H1 (cell line): ENCODE data around the gene HOXB9. TPM values are rescaled to one million over a fixed set of nuclear protein-coding genes. Genes with fewer than 3 reads are reported as not detected.

Experiments
- CTCF ChIA-PET: fragments of 300-600 bp; sonication (Branson Sonifier 250); formaldehyde crosslinking; loops from one replicate; lab custom pipeline; 2021; ENCODE audit not compliant: partially characterized antibody; lab: Charles Lee
- POLR2A ChIA-PET: fragments of 300-600 bp; sonication (Branson Sonifier 250); formaldehyde crosslinking; loops from one replicate; lab custom pipeline; 2021; ENCODE audit warnings: inconsistent platforms; ENCODE audit not compliant: partially characterized antibody; lab: Charles Lee
- DNase-seq, 2 experiments: peaks; one replicate each; pipeline versions ENCODE4 v3.0.0 to v3.0.0-alpha.2; 2010 to 2022; ENCODE audit warnings: low spot score in 2 of 2, low read depth in 1 of 2, mixed read lengths in 1 of 2
- FAIRE-seq: peaks from 2 replicates; lab custom pipeline; 2011; peaks lifted over from hg19 to GRCh38; lab: Jason Lieb, UNC
- H2AFZ ChIP-seq: 2 replicates; pipeline ENCODE4 v1.8.1; 2012; ENCODE audit warnings: low read length, inconsistent platforms
- H2AK5ac ChIP-seq: 2 replicates; pipeline ENCODE4 v1.6.1; 2013; ENCODE audit warnings: low read depth, low read length
- H2BK120ac ChIP-seq: replicated peaks from 2 replicates; pipeline ENCODE3; 2013; ENCODE audit warnings: low read depth, low read length, inconsistent platforms
- H2BK12ac ChIP-seq: 2 replicates; pipeline ENCODE4 v1.6.1; 2013; ENCODE audit warnings: low read depth, low read length
- H2BK15ac ChIP-seq: 2 replicates; pipeline ENCODE4 v1.6.1; 2013; ENCODE audit warnings: low read length
- H2BK20ac ChIP-seq: 2 replicates; pipeline ENCODE4 v1.6.1; 2013; ENCODE audit warnings: low read length
- H2BK5ac ChIP-seq: 2 replicates; pipeline ENCODE4 v1.6.1; 2013; ENCODE audit warnings: low read depth, low read length
- H3K14ac ChIP-seq: 2 replicates; pipeline ENCODE4 v1.6.1; 2013; ENCODE audit warnings: inconsistent platforms; ENCODE audit not compliant: insufficient read length
- H3K18ac ChIP-seq: 2 replicates; pipeline ENCODE4 v1.6.1; 2013; ENCODE audit warnings: low read length; ENCODE audit errors: extremely low read depth
- H3K23ac ChIP-seq: 2 replicates; pipeline ENCODE4 v1.6.1; 2013; ENCODE audit warnings: inconsistent platforms; ENCODE audit not compliant: insufficient read length
- H3K23me2 ChIP-seq: 2 replicates; pipeline ENCODE4 v1.6.1; 2013; ENCODE audit warnings: low read depth, low read length
- H3K27ac ChIP-seq: 2 replicates; pipeline ENCODE4 v1.6.1; 2011; ENCODE audit warnings: low read depth, low read length, inconsistent platforms
- H3K27me3 ChIP-seq, 4 experiments: replicated peaks in 1 of 4; 1 replicate in 1 of 4; 2 replicates in 3 of 4; pipeline versions ENCODE4 v1.6.1 to v1.8.1; 2011 to 2013; ENCODE audit warnings: low read length in 3 of 4, mild to moderate bottlenecking in 3 of 4, inconsistent platforms in 2 of 4, mixed read lengths in 2 of 4, moderate library complexity in 1 of 4; ENCODE audit not compliant: control insufficient read depth in 3 of 4, insufficient read depth in 3 of 4; ENCODE audit errors: extremely low read depth in 1 of 4
- H3K36me3 ChIP-seq, 4 experiments: 2 replicates each; pipeline versions ENCODE4 v1.6.1 to v1.8.1; 2011 to 2013; ENCODE audit warnings: mild to moderate bottlenecking in 4 of 4, low read length in 3 of 4, moderate library complexity in 2 of 4, control low read depth in 1 of 4, inconsistent platforms in 1 of 4; ENCODE audit not compliant: insufficient read depth in 4 of 4, control insufficient read depth in 2 of 4
- H3K4ac ChIP-seq: replicated peaks from 2 replicates; pipeline ENCODE3; 2013; ENCODE audit warnings: low read length, low read depth, mixed read lengths, inconsistent platforms; ENCODE audit not compliant: insufficient read length
- H3K4me1 ChIP-seq, 4 experiments: replicated peaks in 1 of 4; 1 replicate in 1 of 4; 2 replicates in 3 of 4; pipeline versions ENCODE4 v1.6.1 to v1.8.1; 2011 to 2013; ENCODE audit warnings: low read length in 3 of 4, inconsistent platforms in 2 of 4, mixed read lengths in 1 of 4; ENCODE audit not compliant: insufficient read depth in 4 of 4, control insufficient read depth in 3 of 4
- H3K4me2 ChIP-seq, 2 experiments: 2 replicates each; pipeline versions ENCODE4 v1.6.1 to v1.8.1; 2011 to 2013; ENCODE audit warnings: low read depth in 2 of 2, low read length in 2 of 2, control low read depth in 1 of 2, inconsistent platforms in 1 of 2, mild to moderate bottlenecking in 1 of 2; ENCODE audit not compliant: insufficient read depth in 1 of 2
- H3K4me3 ChIP-seq, 4 experiments: fragments of 200-600, 300-600 bp in 1 of 4; sonication (generic), shearing (Covaris generic), sonication (Bioruptor Twin) in 1 of 4; 2 replicates each; pipeline versions ENCODE4 v1.5.1 to v1.8.1; 2011 to 2016; ENCODE audit warnings: low read length in 4 of 4, low read depth in 3 of 4, control low read depth in 2 of 4, inconsistent platforms in 2 of 4, mild to moderate bottlenecking in 2 of 4, mixed read lengths in 1 of 4, moderate library complexity in 1 of 4; ENCODE audit not compliant: insufficient read depth in 2 of 4; ENCODE audit errors: extremely low read depth in 1 of 4
- H3K56ac ChIP-seq: replicated peaks from 2 replicates; pipeline ENCODE3; 2013; ENCODE audit warnings: low read depth, mild to moderate bottlenecking, mixed read lengths, low read length, inconsistent platforms; ENCODE audit not compliant: insufficient read length
- H3K79me1 ChIP-seq: 2 replicates; pipeline ENCODE4 v1.6.1; 2013; ENCODE audit warnings: low read depth, low read length, control low read depth
- H3K79me2 ChIP-seq, 2 experiments: 2 replicates each; pipeline versions ENCODE4 v1.6.1 to v1.8.1; 2012 to 2013; ENCODE audit warnings: low read length in 2 of 2, mild to moderate bottlenecking in 2 of 2, inconsistent platforms in 1 of 2; ENCODE audit not compliant: insufficient read depth in 2 of 2, control insufficient read depth in 1 of 2
- H3K9ac ChIP-seq, 4 experiments: replicated peaks in 1 of 4; 1 replicate in 1 of 4; 2 replicates in 3 of 4; pipeline versions ENCODE4 v1.6.1 to v1.8.1; 2011 to 2013; ENCODE audit warnings: low read depth in 3 of 4, low read length in 3 of 4, control low read depth in 2 of 4, mild to moderate bottlenecking in 2 of 4, moderate library complexity in 2 of 4, inconsistent platforms in 1 of 4; ENCODE audit errors: extremely low read depth in 1 of 4
- H3K9me3 ChIP-seq, 2 experiments: 2 replicates each; pipeline versions ENCODE4 v1.6.1 to v1.8.1; 2012 to 2013; ENCODE audit warnings: mild to moderate bottlenecking in 2 of 2, moderate library complexity in 2 of 2, control low read depth in 1 of 2, inconsistent platforms in 1 of 2, low read depth in 1 of 2, low read length in 1 of 2, mixed read lengths in 1 of 2; ENCODE audit not compliant: insufficient read depth in 2 of 2
- H4K20me1 ChIP-seq, 2 experiments: replicated peaks in 1 of 2; 2 replicates each; pipeline versions ENCODE3 to v1.8.1; 2011 to 2013; ENCODE audit warnings: inconsistent platforms in 2 of 2, low read length in 2 of 2, mild to moderate bottlenecking in 1 of 2; ENCODE audit not compliant: insufficient read depth in 2 of 2, control insufficient read depth in 1 of 2
- H4K5ac ChIP-seq: 2 replicates; pipeline ENCODE4 v1.6.1; 2013; ENCODE audit warnings: low read length, low read depth, mixed read lengths, inconsistent platforms; ENCODE audit not compliant: insufficient read length
- H4K8ac ChIP-seq: 2 replicates; pipeline ENCODE4 v1.8.0; 2013; ENCODE audit warnings: mild to moderate bottlenecking, moderate library complexity, low read length, inconsistent platforms; ENCODE audit not compliant: insufficient read depth; ENCODE audit errors: extremely low read depth
- H4K91ac ChIP-seq: replicated peaks from 2 replicates; pipeline ENCODE3; 2013; ENCODE audit warnings: low read length, mixed read lengths, inconsistent platforms; ENCODE audit not compliant: insufficient read length
- FOSL1 ChIP-seq: IDR thresholded peaks from 2 replicates; pipeline ENCODE4 v1.6.1; 2011; ENCODE audit warnings: mild to moderate bottlenecking, low read depth, low read length, moderate library complexity; ENCODE audit not compliant: insufficient read depth
- HDAC2 ChIP-seq, 2 experiments: fragments of 300-600 bp in 1 of 2; sonication (generic) in 1 of 2; IDR thresholded peaks; 2 replicates each; pipeline ENCODE4 v1.6.1; 2011 to 2012; ENCODE audit warnings: low read depth in 2 of 2, low read length in 2 of 2, mild to moderate bottlenecking in 2 of 2, moderate library complexity in 2 of 2, borderline replicate concordance in 1 of 2, inconsistent platforms in 1 of 2
- HDAC6 ChIP-seq: IDR thresholded peaks from one replicate; pipeline ENCODE4 v1.7.1; 2012; ENCODE audit warnings: low read depth, mild to moderate bottlenecking, inconsistent platforms, low read length, moderate library complexity
- SIRT6 ChIP-seq: IDR thresholded peaks from one replicate; pipeline ENCODE4 v1.7.1; 2012; ENCODE audit warnings: low read length, inconsistent platforms
- SP4 ChIP-seq: IDR thresholded peaks from 2 replicates; pipeline ENCODE4 v1.6.1; 2012; ENCODE audit warnings: low read length, inconsistent platforms
- SRF ChIP-seq: IDR thresholded peaks from 2 replicates; pipeline ENCODE4 v1.6.1; 2011; ENCODE audit warnings: mild to moderate bottlenecking, low read depth, low read length, moderate library complexity
- SUZ12 ChIP-seq: fragments of 200-600 bp; sonication (generic); IDR thresholded peaks from 2 replicates; pipeline ENCODE4 v1.6.1; 2012; ENCODE audit warnings: mild to moderate bottlenecking, inconsistent platforms, low read length, moderate library complexity, mixed read lengths
- YY1 ChIP-seq: IDR thresholded peaks from 2 replicates; pipeline ENCODE4 v1.6.1; 2011; ENCODE audit warnings: low read depth, mild to moderate bottlenecking, low read length
- ZNF274 ChIP-seq: IDR thresholded peaks from 2 replicates; pipeline ENCODE4 v1.7.0; 2012; ENCODE audit warnings: low read length, borderline replicate concordance; ENCODE audit errors: extremely low read depth
- polyA plus RNA-seq, 7 experiments: library from polyadenylated mRNA; depleted of rRNA in 3 of 7; stranded (reverse) in 5 of 7; unstranded in 2 of 7; fragments of >200 nt in 5 of 7; fragments of 200-250 nt in 2 of 7; gene quantifications; 1 replicate in 5 of 7; 2 replicates in 1 of 7; 4 replicates in 1 of 7; pipeline versions ENCODE4 v1.2.1 to v1.2.3, GENCODE V29; 2011 to 2013; ENCODE audit warnings: missing spikeins in 2 of 7, mixed read lengths in 2 of 7
- total RNA-seq: library from RNA; stranded (reverse); fragmentation: NEBNext Ultra II Directional; extraction: Animal tissue kit (Norgen Biotek cat#: 25700); gene quantifications from 2 replicates; pipeline ENCODE4 v1.2.1, GENCODE V29; 2021
- TF ChIP-seq, protein P1 (sequence below): IDR thresholded peaks from 2 replicates; pipeline ENCODE4 v1.6.1; 2012; ENCODE audit warnings: inconsistent platforms
- TF ChIP-seq, protein P2 (sequence below): IDR thresholded peaks from 2 replicates; pipeline ENCODE4 v1.6.1; 2011; ENCODE audit warnings: low read length, improper control_type of control experiment

Gene HOXB9
- total and polyA plus RNA-seq, 2 of the 8 experiments (the other 6 are each of a cell fraction or from before 2014, with no cell fraction given): not detected

DNA sequence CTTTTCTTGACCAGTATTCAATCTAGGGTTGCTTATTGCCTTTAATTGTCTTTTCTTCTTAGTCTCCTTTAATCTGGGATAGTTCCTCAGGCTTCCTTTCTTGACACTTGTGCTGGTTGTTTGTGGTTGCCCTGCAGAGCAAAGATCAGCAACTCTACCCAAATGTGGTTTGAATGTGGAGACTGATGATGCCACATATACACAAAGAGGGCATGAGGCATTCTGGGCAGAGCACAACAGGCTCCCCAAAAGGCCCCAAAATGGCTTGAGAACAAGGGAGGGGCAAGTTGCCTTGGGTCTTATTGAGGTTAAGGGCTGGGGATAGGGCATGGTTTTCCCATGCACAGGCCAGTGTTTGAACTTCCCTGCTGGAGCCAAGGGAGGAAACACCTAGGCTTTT is 29.8 kb upstream of the HOXB9 start:
- no peak overlapping the region for H2BK120ac ChIP-seq
- H3K27ac ChIP-seq: no peak overlapping the region
- H3K18ac ChIP-seq: no peak overlapping the region
- no peaks in the 10 kb centered on the region for H3K4me1 ChIP-seq
- no peak overlapping the region for H2BK15ac ChIP-seq
- no peak overlapping the region for H4K5ac ChIP-seq
- DNase-seq: no peak
- no peak for TF ChIP-seq HDAC2 (IDR thresholded peaks at IDR 0.05; ENCODE audit: borderline replicate concordance in 1 of 2, low read depth in 2 of 2, low read length in 2 of 2)
- TF ChIP-seq SP4: no peak
- TF ChIP-seq SRF: no peak
- no peak for TF ChIP-seq YY1
- no peak for TF ChIP-seq ZNF274
- TF ChIP-seq, protein P1, sequence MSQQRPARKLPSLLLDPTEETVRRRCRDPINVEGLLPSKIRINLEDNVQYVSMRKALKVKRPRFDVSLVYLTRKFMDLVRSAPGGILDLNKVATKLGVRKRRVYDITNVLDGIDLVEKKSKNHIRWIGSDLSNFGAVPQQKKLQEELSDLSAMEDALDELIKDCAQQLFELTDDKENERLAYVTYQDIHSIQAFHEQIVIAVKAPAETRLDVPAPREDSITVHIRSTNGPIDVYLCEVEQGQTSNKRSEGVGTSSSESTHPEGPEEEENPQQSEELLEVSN: no peak
- TF ChIP-seq FOSL1: no peak
- no peak for TF ChIP-seq HDAC6
- TF ChIP-seq, protein P2, sequence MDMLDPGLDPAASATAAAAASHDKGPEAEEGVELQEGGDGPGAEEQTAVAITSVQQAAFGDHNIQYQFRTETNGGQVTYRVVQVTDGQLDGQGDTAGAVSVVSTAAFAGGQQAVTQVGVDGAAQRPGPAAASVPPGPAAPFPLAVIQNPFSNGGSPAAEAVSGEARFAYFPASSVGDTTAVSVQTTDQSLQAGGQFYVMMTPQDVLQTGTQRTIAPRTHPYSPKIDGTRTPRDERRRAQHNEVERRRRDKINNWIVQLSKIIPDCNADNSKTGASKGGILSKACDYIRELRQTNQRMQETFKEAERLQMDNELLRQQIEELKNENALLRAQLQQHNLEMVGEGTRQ: no peak
- no peak for TF ChIP-seq SUZ12
- TF ChIP-seq SIRT6: no peak
- TF ChIP-seq, all 59 proteins: peak for 0
- no peak overlapping the region for H3K4me2 ChIP-seq
- no peak for FAIRE-seq
- H4K91ac ChIP-seq: no peak overlapping the region
- H3K56ac ChIP-seq: no peak overlapping the region
- H4K20me1 ChIP-seq: no peaks in the 10 kb centered on the region
- POLR2A ChIA-PET: no interaction called here
- no peak overlapping the region for H3K9ac ChIP-seq
- peaks cover 0 to 8% (median 4%) of the 10 kb centered on the region in 4 experiments; a peak in 3 of 7 replicates for H3K27me3 ChIP-seq
- no peak overlapping the region for H2BK5ac ChIP-seq
- no peak overlapping the region for H3K4ac ChIP-seq
- no peak overlapping the region for H3K4me3 ChIP-seq
- no peak overlapping the region for H2AFZ ChIP-seq
- no peak overlapping the region for H2BK12ac ChIP-seq
- H3K14ac ChIP-seq: no peak overlapping the region
- CTCF ChIA-PET: interaction anchor here (0.9 to 1.7 kb wide), 7 partner anchors 8 to 149 kb away, joined by 3 to 7 read pairs (median 4); no protein-coding TSS in a partner anchor
- H2AK5ac ChIP-seq: no peak overlapping the region
- no peaks in the 10 kb centered on the region for H3K36me3 ChIP-seq
- H3K23ac ChIP-seq: no peak overlapping the region
- H3K79me1 ChIP-seq: no peaks in the 10 kb centered on the region
- H3K9me3 ChIP-seq: no peaks in the 10 kb centered on the region
- H4K8ac ChIP-seq: no peak overlapping the region
- H2BK20ac ChIP-seq: no peak overlapping the region
- no peaks in the 10 kb centered on the region for H3K23me2 ChIP-seq
- no peaks in the 10 kb centered on the region for H3K79me2 ChIP-seq
